Ovary (tissue), 9 donors: ENCODE results near the gene ELAVL1. TPM values are rescaled to one million over a fixed set of nuclear protein-coding genes. Genes with fewer than 3 reads are reported as not detected.

Experiments used
- DNase-seq, 5 donors: peaks; one replicate each; pipeline ENCODE4 v3.0.0-alpha.2; 2019 to 2020
- H3K27ac ChIP-seq, 2 donors: fragments of 200-600 bp; one replicate each; pipeline versions ENCODE4 v1.5.1 to v1.8.0; 2019 to 2022
- H3K27me3 ChIP-seq: fragments of 200-600 bp; one replicate; pipeline ENCODE4 v1.8.0; 2022
- H3K36me3 ChIP-seq: fragments of 200-600 bp; sonication (generic); one replicate; pipeline ENCODE4 v1.5.1; 2019
- H3K4me1 ChIP-seq: one replicate; pipeline ENCODE4 v1.8.1; 2013; ENCODE audit warnings: mild to moderate bottlenecking, moderate library complexity; ENCODE audit not compliant: insufficient read depth
- H3K4me3 ChIP-seq: fragments of 200-600 bp; sonication (generic); one replicate; pipeline ENCODE4 v1.5.1; 2017
- H3K9me3 ChIP-seq, 2 donors: fragments of 200-600 bp in 1 of 2; sonication (generic) in 1 of 2; one replicate each; pipeline versions ENCODE4 v1.5.1 to v1.8.1; 2013 to 2019; ENCODE audit warnings: mild to moderate bottlenecking in 1 of 2, moderate library complexity in 1 of 2
- EP300 ChIP-seq: sonication (generic); formaldehyde crosslinking; IDR thresholded peaks from one replicate; pipeline ENCODE4 v1.6.1; 2017; ENCODE audit warnings: antibody characterized with exemption
- POLR2A ChIP-seq: fragments of 450-650 bp; IDR thresholded peaks from one replicate; pipeline ENCODE4 v1.6.1; 2017; ENCODE audit warnings: antibody characterized with exemption, mild to moderate bottlenecking, moderate library complexity
- WGBS, 3 donors: extraction: QIAGEN DNeasy Blood & Tissue Kit in 1 of 3; methylation state at CpG; one replicate each; pipeline versions ENCODE4 v1.1.5 to v1.1.7; 2013 to 2017; 5-methylcytosine and 5-hydroxymethylcytosine counted together
- intact Hi-C, 4 donors: fragments of 100-400 bp; cut with DNase I; formaldehyde crosslinking; loops; one replicate each; pipeline versions ENCODE4 v1.11.0 to v1.15.1; 2022 to 2023
- polyA plus RNA-seq, 2 donors: library from polyadenylated mRNA; stranded (reverse); fragments of 200-250 nt in 1 of 2; fragments of 350-450 nt in 1 of 2; fragmentation: Illumina TruSeq in 1 of 2; extraction: RNeasy Lipid Tissue Mini Kit (QIAGEN cat#74804) in 1 of 2; gene quantifications; one replicate each; pipeline ENCODE4 v1.2.3, GENCODE V29; 2013 to 2014
- total RNA-seq, 7 donors: library from RNA; depleted of rRNA in 2 of 7; stranded (reverse); fragments of >200 nt in 2 of 7; fragmentation: NEBNext Ultra II Directional in 3 of 7; extraction: Animal tissue kit (Norgen Biotek cat#: 25700) in 3 of 7; gene quantifications; one replicate each; pipeline versions ENCODE4 v1.1.0 to v1.2.4, GENCODE V29; 2016 to 2023
- TF ChIP-seq, protein P1 (sequence below), 3 donors: fragments of 450-650 bp in 2 of 3; fragments of 200-600 bp in 1 of 3; IDR thresholded peaks; one replicate each; pipeline versions ENCODE4 v1.5.1 to v1.8.0; 2016 to 2022; ENCODE audit warnings: antibody characterized with exemption in 3 of 3, mild to moderate bottlenecking in 1 of 3
- donor health status: DM: no; HTN: no; CAD: no; lungs with moderate emphysema.
- donor health status: DM: no; HTN: no; CAD: no.
- donor health status: Bipolar disorder and iron deficiency.
- donor health status: DM: yes; HTN: yes; CAD: no.
- donor health status: DM: no; HTN: no; CAD: no.
- donor health status: DM: yes; HTN: yes; CAD: no.

The ELAVL1 gene
- total and polyA plus RNA-seq, 9 donors, result 13.8 to 78.4 (median 63.5) TPM

DNA sequence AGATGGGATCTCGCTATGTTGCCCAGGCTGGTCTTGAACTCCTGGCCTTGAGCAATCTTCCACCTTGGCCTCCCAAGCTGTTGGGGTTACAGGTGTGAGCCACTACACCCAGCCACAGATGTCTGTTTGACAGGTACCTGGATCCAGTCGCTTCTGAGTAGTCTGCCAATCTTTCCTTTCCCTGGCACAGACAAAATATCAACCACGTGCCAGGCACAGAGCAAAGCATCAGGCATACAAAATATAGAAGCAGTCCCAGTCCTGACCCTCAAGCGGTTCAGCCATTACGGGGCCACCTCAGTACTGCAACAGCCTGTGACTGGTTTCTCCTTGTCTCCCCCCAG, 3.8 kb downstream of the ELAVL1 start:
- no peaks in the 10 kb centered on the region for H3K27me3 ChIP-seq
- H3K27ac ChIP-seq, result peak overlapping the region in 1 of 2 donors; percentile 34
- DNase-seq, result no peak
- WGBS, 3 donors, result 74 to 77% (median 75%) methylated on average over 5 of the region's 5 CpGs
- no peaks in the 10 kb centered on the region for H3K36me3 ChIP-seq
- H3K4me3 ChIP-seq, result no peak overlapping the region
- intact Hi-C loops, result loop anchor here in 1 of 4 donors (10.0 kb wide), 1 partner anchor 57 kb away; the partner anchor contains the start of gene TIMM44
- H3K9me3 ChIP-seq, result no peaks in the 10 kb centered on the region
- H3K4me1 ChIP-seq, result peaks cover 22% of the 10 kb centered on the region
- TF ChIP-seq EP300 (no peak), POLR2A (no peak)
- TF ChIP-seq, protein P1, sequence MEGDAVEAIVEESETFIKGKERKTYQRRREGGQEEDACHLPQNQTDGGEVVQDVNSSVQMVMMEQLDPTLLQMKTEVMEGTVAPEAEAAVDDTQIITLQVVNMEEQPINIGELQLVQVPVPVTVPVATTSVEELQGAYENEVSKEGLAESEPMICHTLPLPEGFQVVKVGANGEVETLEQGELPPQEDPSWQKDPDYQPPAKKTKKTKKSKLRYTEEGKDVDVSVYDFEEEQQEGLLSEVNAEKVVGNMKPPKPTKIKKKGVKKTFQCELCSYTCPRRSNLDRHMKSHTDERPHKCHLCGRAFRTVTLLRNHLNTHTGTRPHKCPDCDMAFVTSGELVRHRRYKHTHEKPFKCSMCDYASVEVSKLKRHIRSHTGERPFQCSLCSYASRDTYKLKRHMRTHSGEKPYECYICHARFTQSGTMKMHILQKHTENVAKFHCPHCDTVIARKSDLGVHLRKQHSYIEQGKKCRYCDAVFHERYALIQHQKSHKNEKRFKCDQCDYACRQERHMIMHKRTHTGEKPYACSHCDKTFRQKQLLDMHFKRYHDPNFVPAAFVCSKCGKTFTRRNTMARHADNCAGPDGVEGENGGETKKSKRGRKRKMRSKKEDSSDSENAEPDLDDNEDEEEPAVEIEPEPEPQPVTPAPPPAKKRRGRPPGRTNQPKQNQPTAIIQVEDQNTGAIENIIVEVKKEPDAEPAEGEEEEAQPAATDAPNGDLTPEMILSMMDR (IDR thresholded peaks at IDR 0.05), result no peak

DNA sequence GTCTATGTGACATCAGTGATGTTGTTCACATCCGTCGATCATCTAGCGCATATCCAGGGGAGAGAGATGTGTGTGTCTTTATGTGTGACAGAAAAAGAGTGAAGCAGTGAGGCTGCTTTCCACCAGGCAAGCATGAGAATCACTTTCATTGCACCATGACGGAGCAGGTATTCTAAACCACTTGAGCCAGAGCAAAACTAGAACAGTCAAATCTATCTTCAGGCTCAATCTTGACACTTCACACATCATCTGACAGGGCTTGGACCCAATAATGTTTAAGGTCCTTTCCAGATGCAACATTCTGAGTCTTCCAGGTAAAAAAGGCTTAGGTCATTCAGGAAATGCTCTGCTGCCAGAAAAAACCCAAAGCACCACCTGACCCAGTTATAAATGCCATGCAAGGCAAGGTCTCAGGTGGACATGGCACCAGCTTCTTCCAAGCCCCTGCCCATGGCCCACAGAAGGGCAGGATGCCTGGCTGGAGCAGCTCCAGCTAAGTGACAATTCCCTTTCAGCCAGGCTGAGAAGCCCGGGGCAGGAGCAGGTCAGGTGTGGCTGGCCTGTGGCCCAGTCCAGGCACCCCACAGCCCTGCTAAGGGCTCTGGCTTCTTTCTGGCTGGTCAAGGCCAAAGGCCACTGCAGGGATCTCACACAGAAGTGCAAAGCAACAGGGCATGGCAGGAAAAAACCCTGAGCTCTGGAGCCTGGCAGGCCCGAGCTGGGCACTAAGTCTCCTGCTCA, 5.0 kb downstream of the ELAVL1 start:
- no peak overlapping the region for H3K4me3 ChIP-seq
- intact Hi-C loops, result loop anchor here in 1 of 4 donors (10.0 kb wide), 1 partner anchor 56 kb away; the partner anchor contains the start of gene TIMM44
- H3K9me3 ChIP-seq, result no peaks in the 10 kb centered on the region
- no peak for DNase-seq
- peaks cover 24% of the 10 kb centered on the region for H3K4me1 ChIP-seq
- 76 to 81% (median 80%) methylated on average over 6 of the region's 6 CpGs for WGBS, 3 donors
- H3K27ac ChIP-seq, result no peak overlapping the region
- H3K36me3 ChIP-seq, result no peaks in the 10 kb centered on the region
- TF ChIP-seq EP300 (no peak), POLR2A (no peak)
- TF ChIP-seq, protein P1 (IDR thresholded peaks at IDR 0.05), result no peak
- H3K27me3 ChIP-seq, result no peaks in the 10 kb centered on the region

DNA sequence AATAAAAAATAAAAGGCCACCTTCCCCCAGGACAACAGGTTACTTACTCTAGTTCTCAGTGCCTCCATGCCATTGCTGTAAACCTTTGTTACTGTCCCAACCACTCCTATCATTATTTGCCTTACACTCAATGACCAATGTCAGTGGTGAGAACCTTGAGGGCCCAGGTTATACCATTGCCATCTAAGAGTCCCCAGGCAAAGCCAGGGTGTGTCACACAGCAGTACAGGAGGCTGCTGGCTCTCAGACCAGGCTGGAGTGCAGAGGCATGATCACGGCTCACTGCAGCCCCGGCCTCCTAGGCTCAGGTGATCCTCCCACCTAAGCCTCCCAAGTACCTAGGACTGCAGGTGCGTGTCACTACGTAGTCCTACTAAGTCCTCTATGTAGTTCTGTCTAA, 6.1 kb downstream of the ELAVL1 start:
- TF ChIP-seq, protein P1 (IDR thresholded peaks at IDR 0.05), result no peak
- no peak for TF ChIP-seq EP300
- TF ChIP-seq POLR2A, result no peak
- DNase-seq, result no peak
- H3K4me1 ChIP-seq, result peaks cover 22% of the 10 kb centered on the region
- no peaks in the 10 kb centered on the region for H3K9me3 ChIP-seq
- H3K36me3 ChIP-seq, result no peaks in the 10 kb centered on the region
- H3K4me3 ChIP-seq, result no peak overlapping the region
- H3K27ac ChIP-seq, result no peak overlapping the region
- H3K27me3 ChIP-seq, result no peaks in the 10 kb centered on the region
- intact Hi-C loops, result no loop called here
- WGBS, 3 donors, result 86 to 93% (median 89%) methylated on average over 4 of the region's 4 CpGs

DNA sequence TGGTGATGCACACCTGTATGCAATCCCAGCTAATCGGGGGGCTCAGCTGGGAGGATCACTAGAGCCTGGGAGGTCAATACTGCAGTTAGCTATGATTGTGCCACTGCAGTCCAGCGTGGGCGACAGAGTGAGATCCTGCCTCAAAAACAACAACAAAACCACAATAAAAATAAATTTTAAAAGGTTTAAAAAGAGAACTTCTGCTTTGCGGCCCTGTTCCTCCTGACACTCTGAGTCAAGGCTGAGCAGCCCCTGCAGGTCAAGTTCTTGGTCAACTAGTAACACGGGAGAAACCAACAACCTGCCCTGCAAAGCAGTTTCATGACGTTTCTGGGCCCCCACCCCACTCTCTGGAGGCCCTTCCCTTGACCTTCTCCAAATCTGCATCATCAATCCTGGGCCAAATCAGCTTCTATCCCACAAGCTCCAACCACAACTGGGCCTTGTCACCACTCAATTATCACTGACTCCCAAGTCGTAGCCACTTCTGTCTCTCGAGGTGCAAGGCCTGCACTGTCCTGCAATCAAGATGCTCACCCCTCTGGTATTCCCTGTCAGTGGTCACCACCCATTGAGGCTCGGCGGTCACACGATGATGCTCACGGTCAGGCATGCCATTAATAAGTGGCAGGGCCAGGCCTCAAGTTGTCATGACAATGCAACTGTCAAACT, 7.5 kb downstream of the ELAVL1 start:
- peaks cover 15% of the 10 kb centered on the region for H3K4me1 ChIP-seq
- intact Hi-C loops, result no loop called here
- H3K9me3 ChIP-seq, result no peaks in the 10 kb centered on the region
- WGBS, 3 donors, result 56 to 59% (median 58%) methylated on average over 12 of the region's 12 CpGs
- no peak for DNase-seq
- H3K4me3 ChIP-seq, result no peak overlapping the region
- TF ChIP-seq POLR2A (no peak), EP300 (no peak)
- TF ChIP-seq, protein P1 (IDR thresholded peaks at IDR 0.05), result no peak
- no peaks in the 10 kb centered on the region for H3K27me3 ChIP-seq
- H3K27ac ChIP-seq, result no peak overlapping the region
- H3K36me3 ChIP-seq, result no peaks in the 10 kb centered on the region
